Measurements from ENCODE around the gene FKBP5.

DNA sequence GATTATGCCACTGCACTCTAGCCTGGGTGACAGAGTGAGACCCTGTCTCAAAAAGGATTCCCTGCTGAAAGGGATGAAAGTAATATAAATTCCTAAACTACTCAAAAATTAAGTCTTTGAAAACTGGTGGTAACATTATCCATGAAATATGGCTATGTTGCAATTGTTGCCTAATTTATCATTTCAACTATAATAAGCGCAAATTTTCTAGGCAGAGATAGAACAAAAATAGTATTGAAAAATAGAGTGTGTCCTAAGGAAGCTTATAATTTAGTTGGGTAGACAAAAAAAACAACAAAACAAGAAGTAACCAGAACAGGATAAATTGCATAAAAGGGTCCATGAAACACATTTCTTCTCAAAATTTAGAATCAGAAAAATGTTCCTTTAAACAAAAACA lies 68.0 kb downstream of the FKBP5 start:
- TF ChIP-seq, protein P1, sequence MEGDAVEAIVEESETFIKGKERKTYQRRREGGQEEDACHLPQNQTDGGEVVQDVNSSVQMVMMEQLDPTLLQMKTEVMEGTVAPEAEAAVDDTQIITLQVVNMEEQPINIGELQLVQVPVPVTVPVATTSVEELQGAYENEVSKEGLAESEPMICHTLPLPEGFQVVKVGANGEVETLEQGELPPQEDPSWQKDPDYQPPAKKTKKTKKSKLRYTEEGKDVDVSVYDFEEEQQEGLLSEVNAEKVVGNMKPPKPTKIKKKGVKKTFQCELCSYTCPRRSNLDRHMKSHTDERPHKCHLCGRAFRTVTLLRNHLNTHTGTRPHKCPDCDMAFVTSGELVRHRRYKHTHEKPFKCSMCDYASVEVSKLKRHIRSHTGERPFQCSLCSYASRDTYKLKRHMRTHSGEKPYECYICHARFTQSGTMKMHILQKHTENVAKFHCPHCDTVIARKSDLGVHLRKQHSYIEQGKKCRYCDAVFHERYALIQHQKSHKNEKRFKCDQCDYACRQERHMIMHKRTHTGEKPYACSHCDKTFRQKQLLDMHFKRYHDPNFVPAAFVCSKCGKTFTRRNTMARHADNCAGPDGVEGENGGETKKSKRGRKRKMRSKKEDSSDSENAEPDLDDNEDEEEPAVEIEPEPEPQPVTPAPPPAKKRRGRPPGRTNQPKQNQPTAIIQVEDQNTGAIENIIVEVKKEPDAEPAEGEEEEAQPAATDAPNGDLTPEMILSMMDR (IDR thresholded peaks at IDR 0.05; ENCODE audit: borderline replicate concordance, extremely low read depth, low read length, poor library complexity, severe bottlenecking) = no peak
- no peak for TF ChIP-seq EZH2 (IDR thresholded peaks at IDR 0.05; ENCODE audit: borderline replicate concordance, low read depth, low read length, severe bottlenecking)

All from DND-41 (cell line).